ENCODE results near the gene PTPN5.

DNA sequence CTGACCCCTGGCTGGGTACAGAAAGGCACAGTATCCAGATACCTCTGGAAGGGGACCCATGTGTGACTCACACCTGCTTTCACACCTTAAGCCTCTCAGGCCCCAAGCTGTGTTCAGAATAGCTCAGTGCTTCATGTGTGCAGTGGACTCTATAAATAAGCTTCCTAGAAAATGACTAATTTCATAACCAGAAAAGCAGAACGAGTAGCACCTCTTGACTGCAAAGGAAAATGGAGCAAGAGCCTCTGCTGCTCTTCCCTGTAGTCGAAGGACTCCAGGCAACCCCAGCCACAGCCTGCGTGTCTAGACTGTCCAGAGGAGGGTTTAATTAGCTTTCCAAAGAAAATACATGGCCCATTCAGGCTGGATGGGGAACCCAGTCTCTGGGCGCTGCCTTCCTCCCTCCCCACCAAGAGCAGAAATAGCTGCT, 23.1 kb downstream of the PTPN5 start:
- TF ChIP-seq CTCF (IDR thresholded peaks at IDR 0.05) (no peak), ZFX (IDR thresholded peaks at IDR 0.05; ENCODE audit: borderline replicate concordance) (no peak)
